HG03103 (cell line): ENCODE results near the gene CHST12.
"Not testable (repeated sequence)": the region's sequence is repeated elsewhere in the genome, so short reads cannot be mapped to it uniquely, and the experiment has no call there.

Experiments used
- ATAC-seq: cut with Tn5 transposase; IDR thresholded peaks from one replicate; pipeline ENCODE4 v1.9.1; 2021; ENCODE audit warnings: low read depth; ENCODE audit not compliant: unreplicated experiment

The CHST12 gene

DNA sequence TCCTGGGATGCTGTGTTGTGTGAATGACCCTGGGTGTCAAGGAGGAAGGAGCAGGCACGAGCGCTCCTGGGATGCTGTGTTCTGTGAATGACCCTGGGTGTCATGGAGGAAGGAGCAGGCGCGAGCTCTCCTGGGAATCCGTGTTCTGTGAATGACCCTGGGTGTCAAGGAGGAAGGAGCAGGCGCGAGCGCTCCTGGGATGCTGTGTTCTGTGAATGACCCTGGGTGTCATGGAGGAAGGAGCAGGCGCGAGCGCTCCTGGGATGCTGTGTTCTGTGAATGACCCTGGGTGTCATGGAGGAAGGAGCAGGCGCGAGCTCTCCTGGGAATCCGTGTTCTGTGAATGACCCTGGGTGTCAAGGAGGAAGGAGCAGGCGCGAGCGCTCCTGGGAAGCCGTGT, 25.9 kb upstream of the CHST12 start:
- not testable (repeated sequence) for ATAC-seq

DNA sequence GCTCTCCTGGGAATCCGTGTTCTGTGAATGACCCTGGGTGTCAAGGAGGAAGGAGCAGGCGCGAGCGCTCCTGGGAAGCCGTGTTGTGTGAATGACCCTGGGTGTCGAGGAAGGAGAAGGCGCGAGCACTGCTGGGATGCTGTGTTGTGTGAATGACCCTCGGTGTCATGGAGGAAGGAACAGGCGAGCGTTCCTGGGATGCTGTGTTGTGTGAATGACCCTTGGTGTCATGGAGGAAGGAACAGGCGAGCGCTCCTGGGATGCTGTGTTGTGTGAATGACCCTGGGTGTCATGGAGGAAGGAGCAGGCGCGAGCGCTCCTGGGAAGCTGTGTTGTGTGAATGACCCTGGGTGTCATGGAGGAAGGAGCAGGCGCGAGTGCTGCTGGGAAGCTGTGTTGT, 25.3 kb upstream of the CHST12 start:
- ATAC-seq: not testable (repeated sequence)

DNA sequence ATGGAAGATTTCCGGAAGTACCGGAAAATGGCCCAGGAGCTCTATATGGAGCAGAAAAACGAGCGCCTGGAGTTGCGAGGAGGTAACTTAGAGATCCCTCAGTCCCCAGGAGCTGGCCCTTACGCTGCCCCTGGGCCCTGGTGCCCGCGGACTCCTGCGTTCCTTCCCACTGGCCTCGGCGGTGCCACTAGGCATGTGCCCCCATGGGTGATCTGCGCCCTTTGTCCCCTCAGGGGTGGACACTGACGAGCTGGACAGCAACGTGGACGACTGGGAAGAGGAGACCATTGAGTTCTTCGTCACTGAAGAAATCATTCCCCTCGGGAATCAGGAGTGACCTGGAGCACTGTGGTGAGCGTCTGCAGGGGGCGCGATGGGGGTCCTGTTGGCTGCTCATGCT, 24.2 kb upstream of the CHST12 start:
- no peak for ATAC-seq

DNA sequence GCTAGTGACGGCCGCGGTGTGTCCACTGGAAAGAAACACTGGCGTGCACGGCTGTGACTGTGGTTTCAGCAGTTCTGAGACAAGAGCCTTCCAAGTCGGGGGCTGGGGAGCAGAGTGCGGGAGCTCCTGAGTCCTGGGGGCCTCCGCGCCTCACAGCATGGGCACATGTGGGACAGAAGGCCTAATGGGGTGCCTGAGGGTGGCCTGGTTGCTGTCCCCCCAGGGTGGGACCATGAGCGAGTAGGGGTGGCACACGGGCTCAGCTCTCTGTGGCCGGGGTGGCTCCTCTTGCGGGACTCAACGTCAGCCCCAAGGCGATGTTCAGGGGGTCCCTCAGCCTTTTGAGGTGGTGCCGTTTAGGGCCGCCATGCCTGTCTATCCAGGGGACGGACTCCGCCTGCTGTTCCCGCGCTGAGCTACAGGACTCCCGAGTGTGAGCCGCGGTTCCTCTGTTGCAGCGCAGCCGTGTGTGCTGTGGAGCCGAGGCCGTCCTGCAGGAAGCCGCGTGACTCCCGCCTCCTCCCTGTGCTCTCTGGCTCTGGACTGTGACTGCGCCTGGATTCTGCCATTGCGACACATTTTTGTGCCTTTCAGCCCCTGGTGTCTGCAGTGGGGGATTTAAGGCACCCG, 23.5 kb upstream of the CHST12 start:
- ATAC-seq: no peak

DNA sequence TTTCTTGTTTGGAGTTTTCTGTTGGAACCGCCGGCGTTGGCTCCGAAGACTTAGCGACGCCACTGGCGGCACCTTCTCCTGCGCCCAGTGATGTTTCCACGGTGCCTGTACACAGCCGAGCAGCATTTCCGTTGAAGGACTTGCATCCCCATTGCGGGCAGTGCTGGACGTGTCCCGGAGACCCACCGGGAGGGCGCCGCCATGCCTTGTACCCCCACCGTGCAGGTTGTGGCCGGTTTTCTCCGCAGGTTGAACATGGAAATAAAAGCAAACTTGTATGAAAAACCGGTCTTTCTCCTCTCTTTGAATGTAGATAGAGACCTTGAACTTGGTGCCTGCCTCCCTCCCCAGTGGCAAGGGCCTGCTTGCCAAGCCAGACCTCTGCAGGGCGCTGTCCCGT, 22.9 kb upstream of the CHST12 start:
- ATAC-seq: no peak

DNA sequence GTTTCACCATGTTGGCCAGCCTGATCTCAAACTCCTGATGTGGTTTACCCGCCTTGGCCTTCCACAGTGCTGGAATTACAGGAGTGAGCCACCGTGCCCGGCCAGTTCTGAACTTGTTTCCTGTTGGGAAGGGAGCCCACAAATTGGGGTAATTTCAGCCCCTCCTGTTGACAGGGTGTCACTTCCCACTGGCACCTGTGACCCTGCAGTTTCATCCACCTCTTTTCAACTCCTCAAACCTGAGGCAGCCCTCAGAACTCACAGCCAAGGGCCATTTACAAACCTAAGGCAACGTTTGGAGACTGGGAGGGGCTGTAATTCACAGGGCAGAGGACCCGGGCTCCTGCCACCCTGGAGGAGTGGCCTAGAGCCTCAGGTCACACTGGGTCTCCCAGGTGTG, 22.2 kb upstream of the CHST12 start:
- no peak for ATAC-seq

DNA sequence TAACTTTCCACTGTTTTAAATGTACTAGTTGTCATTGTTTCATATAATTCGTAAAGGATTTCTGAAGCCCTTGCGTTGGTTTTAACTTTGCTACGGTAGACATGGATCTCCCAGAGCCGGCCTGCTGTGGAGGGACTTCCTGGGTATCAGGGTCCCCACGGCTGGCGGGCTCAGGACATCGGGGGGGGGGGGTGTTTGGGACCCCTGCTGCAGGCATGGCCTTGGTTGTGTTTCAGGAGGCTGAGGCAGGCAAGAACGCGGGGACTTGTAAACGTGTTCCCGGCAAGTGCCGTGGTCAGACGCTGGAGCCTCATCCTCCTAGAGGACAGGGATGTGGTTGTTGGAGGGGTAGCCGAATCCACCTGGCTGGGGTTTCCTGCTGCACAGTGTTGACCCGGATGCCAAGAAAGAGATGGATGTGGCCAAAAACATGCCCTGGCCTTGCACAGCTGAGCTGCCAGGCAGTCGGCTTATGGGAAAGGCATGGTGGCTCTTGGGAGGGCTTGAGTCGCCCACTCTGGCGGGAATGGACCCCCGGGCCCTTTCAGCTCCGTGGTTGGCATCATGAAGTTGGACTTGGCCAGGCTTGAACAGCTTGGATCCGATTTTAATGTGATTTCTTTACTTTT, 21.4 kb upstream of the CHST12 start:
- ATAC-seq: no peak

DNA sequence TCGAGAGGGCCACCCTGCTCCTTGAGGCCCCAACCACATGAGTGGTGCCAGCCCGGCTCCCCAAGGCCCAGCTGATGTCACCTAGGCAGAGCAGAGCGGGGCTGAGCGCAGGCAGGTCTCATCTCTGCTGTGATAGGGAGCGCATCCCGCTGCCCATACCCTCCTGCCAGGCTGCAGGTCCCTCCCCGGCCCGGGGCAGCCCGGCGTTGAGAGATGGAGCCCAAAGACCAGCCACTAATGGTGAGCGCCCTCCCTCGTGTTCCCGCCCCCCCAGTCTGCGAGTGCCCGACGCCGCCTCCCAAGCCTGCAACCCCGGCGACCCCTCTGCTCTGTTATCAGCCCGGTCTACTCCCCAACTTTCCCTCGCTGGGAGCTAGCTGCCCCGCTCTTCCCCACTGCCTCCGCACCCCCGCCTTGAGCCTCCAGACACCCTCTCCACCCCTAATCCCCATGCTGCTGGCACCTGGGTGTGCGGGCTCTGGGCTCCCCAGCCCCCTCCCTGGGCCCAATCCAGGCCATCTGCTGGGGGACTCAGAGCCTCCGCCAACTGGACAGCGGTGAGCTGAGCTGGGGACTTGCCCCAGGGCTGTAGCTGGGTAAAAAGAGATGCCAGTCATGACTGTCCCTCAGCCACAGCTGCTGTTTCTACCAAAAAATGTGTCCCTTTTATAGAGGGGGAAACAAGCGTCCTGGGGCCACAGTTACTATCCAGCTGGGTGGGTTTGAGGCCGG, 19.7 kb upstream of the CHST12 start:
- no peak for ATAC-seq

DNA sequence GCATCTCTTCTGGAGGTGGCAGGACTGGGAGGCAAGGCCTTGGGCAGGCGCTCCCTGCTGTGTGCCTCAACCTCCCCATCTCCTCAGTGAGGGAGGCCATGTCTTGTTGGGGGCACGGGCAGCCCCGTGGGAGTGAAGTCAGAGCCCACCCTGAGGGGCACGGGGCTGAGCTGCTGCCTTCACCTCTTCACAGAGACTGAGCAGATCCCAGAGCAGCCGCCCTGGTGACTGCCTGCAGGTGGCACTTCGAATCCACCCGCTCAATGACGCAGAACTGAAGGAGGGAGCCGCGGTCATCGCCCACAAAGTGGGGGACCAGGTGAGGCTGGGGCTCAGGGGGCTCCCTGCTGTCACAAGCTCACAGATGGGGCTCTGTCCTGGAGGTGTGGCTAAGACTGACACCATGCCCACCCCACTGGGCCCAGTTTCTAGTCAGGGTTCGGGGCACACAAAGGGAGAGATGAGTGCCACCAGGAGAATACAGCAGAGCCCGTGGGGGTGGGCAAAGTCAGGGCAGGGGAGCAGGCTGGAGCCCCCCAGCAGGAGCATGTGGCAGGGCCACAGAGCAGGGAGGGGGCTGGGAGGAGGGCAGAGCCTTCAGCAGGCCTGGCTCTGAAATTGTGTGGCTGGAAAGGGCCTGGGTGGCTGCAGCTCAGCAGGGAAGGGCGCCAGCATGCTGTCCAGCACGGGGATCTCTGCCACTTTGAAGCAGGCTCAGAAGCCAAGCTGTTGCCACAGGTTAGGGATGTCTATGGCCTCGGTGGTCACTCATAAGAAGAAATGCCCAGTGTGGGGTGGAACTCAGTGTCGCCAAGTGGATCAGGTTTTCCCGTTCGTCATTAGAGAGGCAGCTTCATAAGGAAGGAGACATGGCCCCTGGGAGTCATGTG, 18.8 kb upstream of the CHST12 start:
- no peak for ATAC-seq

DNA sequence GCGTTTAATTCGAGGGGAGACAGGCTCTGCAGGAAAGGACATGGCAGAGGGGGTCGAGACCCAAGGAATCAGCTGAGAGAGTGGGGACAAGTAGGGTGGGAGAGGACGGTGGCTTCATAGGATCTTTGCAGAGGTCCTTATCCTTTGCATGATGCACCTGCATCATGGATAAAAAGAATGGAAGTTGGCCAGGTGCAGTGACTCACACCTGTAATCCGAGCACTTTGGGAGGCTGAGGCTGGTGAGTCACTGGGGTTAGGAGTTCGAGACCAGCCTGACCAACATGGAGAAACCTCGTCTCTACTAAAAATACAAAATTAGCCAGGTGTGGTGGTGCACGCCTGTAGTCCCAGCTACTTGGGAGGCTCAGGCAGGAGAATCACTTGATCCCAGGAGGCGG, 17.3 kb upstream of the CHST12 start:
- not testable (repeated sequence) for ATAC-seq

DNA sequence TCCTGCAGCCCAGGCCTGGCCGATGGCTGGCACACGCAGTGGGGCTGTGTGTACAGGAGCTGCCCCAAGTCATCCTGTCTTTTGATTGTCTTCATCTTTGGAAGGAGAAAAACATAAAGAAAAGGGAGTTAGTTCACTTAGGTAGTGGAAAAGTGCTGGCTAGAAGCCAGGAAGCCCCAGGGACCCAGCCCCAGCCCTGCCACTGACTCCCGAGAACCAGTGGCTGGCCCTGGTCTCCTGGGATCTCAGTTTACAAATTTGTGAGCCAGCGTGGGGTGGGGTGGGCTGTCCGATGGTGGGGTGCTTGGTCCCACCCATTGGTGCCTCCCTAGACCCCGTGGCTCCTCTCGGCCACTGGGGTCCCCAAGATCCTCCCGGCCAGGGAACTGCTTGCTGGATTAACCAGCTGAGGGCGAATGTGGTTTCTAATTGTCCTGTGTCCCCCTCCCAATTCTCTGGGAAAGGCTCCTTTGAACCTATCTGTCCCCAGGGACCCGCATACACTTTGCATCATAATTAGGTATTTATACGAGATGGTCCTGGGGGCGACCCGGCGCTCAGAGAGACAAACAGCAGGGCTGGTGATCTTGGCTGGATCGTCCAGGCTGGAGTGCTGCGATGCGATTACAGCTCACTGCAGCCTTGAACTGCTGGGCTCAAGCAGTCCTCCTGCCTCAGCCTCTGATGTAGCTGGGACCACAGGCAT, 16.3 kb upstream of the CHST12 start:
- no peak for ATAC-seq

DNA sequence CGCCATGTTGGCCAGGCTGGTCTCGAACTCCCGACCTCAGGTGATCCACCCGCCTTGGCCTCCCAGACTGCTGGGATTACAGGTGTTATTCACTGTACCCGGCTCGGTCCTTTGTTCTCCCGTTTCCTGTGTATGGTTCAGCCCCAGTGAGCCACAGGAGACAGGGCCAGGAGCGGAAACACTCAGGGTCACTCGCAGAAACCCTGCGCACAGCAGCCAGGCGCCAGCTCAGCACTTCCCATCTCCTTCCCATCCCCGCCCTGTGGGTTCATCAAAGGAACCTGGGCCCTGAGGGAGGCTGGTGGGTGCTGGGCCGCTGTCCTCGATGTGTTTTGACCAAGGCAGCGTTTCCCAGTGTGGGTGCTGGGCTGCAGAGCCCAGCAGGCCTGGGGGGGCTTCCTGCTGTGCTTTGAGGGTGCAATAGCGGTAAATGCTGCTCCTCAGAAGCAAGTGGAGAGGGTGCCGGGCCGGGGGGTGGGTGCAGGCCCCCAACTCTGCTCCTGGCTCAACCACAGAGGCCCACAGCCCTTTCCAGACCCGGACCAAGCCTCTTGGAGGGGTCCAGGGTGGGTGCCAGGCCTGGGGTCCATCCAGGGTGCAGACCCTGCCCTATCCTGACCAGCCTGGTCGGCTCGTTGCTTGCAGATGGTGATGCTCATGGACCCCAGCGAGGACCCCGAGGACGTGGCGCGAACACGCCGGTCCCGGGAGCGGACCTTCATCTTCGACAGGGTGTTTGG, 15.3 kb upstream of the CHST12 start:
- ATAC-seq: no peak

DNA sequence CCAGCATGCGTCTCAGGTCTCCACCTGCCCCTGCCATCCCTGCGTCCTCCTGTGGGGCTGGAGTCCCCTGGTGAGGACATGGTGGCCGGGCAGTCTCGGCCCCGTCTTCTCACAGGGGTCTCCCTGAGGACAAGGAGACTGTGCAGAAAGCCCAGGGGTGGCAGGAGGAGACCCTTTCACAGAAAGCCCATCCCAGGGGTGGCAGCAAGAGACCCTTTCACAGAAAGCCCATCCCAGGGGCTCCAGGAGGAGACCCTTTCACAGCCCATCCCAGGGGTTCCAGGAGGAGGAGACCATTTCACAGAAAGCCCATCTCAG, 14.8 kb upstream of the CHST12 start:
- no peak for ATAC-seq

DNA sequence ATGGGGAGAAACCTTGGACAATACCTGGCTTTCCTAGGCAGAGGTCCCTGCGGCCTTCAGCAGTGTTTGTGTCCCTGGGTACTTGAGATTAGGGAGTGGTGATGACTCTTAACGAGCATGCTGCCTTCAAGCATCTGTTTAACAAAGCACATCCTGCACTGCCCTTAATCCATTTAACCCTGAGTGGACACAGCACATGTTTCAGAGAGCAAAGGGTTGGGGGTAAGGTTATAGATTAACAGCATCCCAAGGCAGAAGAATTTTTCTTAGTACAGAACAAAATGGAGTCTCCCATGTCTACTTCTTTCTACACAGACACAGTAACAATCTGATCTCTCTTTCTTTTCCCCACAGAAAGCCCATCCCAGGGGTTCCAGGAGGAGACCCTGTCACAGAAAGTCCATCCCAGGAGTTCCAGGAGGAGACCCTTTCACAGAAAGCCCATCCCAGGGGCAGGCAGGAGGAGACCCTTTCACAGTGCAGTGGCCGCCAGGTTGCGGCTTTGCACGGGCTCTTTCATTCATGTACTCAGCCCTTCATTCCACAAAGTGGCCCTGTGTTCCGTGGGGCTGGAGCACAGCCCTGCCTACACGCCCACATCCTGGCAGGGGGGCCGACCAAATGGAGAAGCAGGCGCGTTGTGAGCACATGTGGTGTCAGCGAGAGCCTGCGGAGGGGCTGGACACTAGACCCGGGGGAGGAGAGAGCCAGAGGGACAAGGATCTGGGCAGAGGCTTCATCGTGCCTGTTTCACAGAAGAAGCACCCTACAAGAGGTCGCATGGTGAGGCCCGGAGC, 13.2 kb upstream of the CHST12 start:
- ATAC-seq: not testable (repeated sequence)

DNA sequence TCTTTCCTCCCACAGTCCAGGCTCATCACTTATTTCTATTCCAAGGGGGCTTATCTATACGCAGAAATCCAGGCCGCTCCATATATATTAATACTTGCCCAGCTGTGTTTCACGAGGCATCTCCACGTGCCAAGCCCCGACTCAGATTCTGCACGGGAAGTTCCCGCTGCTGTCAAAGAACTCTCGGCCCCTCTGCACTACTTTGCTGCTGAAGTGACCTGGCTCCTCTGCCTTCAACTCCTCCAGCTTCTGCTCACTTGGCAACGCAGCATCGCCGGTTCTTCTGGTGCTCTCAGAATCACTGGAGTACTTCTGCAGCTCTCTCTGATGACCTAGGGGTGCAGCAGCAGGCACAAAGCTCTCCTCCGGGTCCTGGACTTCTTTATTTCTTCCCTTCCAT, 9.7 kb upstream of the CHST12 start:
- ATAC-seq: no peak

DNA sequence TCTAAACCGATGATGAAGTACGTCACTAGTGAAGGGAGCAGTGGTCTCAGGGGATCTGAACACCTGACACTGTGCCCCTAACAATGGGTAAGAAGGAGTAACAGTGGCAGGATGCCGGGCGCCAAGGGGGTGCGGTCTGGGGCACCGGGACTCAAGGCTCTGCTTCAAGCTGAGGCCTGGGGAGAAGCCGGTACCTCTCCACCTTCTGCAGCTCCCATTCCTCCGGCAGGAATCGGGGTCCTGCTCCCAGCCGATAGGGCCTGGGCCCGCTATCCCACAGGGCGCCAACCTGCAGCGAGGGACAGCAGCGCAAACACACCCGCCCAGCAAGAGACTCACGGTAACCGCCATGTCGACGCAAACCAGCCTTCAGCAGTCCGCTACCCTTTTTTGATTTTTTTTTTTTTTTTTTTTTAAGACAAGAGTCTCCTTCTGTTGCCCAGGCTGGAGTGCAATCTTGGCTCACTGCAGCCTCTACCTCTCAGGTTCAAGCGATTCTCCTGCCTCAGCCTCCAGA, 8.8 kb upstream of the CHST12 start:
- no peak for ATAC-seq

DNA sequence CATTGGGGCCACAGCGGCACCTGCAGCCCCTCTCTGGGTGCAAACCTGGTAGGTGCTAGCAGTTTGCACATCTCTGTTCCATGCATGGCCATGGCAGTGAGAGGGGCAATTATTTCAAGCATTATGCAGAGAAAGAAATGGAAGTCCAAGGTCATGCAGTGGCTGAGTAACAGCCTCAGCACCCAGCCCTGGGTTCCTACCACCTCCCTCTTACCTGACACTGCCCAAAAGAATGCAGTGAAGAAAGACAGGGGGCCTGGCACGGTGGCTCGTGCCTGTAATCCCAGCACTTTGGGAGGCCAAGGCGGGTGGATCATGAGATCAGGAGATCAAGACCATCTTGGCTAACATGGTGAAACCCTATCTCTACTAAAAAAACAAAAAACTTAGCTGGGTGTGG, 4.9 kb upstream of the CHST12 start:
- ATAC-seq: no peak

DNA sequence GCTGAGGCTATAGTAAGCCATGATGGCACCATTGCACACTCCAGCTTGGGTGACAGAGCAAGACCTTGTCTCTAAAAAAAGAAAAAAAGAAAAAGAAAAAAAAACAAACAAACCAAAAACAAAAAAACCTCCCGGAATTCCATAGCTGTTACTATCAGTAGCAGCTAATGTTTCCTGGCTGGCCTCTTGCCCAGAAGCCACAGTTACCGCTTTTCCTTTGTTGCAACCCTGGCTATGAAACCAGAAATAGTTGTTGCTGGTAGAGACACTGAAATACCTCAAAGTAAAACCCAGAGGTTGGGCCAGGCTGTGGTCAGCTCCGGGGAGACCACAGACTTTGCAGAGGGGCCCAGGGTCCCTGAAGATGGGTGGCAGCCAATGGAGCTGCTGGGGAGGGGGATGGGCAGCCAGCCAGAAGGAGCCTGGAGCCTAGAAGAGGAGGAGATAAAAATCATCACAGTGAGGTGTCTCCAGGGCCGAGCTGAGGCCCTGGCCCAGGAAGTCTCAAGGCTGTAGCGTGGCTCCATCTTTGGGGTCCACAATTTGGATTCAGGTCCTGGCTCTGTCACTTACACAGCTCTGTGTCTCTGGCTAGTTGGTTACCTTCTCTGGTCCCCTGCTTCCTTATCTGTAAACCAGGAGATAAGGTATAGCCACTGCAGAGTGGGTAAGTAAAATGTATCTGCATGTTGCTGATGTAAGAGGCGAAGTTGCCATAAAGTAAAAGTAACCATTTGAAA, 3.4 kb upstream of the CHST12 start:
- ATAC-seq: no peak
